MCF 10A (cell line): ENCODE data around the gene BMPER. TPM values are rescaled to one million over a fixed set of nuclear protein-coding genes. Genes with fewer than 3 reads are reported as not detected.
A peak's percentile ranks its signal among the peaks of the same experiment; 100 is the strongest.

ENCODE experiments used
- BruUV-seq: library from RNA; stranded (reverse); fragments of 400-500 nt; replicated peaks from 2 replicates; lab custom pipeline; 2021; lab: Mats Ljungman, UMichigan
- CTCF ChIA-PET: fragments of 300-600 bp; sonication (Branson Sonifier 250); formaldehyde crosslinking; extraction: SDS; loops from one replicate; lab custom pipeline; 2021; ENCODE audit warnings: antibody characterized with exemption, inconsistent platforms; lab: Yijun Ruan, JAX
- POLR2A ChIA-PET: fragments of 300-600, 350-650 bp; sonication (Branson Sonifier 250); formaldehyde crosslinking; extraction: SDS; loops from one replicate; lab custom pipeline; 2020; ENCODE audit warnings: antibody characterized with exemption, inconsistent platforms; lab: Yijun Ruan, JAX
- DNase-seq: peaks from one replicate; pipeline ENCODE4 v3.0.0-alpha.2; 2018; ENCODE audit not compliant: unreplicated experiment
- H3K27ac Mint-ChIP-seq: one replicate; pipeline ENCODE4 v1.8.0; 2022; ENCODE audit warnings: mild to moderate bottlenecking, low read depth, mixed read lengths; ENCODE audit not compliant: unreplicated experiment
- H3K27me3 Mint-ChIP-seq: one replicate; pipeline ENCODE4 v1.8.0; 2022; ENCODE audit warnings: mixed read lengths; ENCODE audit not compliant: insufficient read depth, unreplicated experiment
- H3K36me3 Mint-ChIP-seq: one replicate; pipeline ENCODE4 v1.8.0; 2022; ENCODE audit warnings: mild to moderate bottlenecking, moderate library complexity, mixed read lengths; ENCODE audit not compliant: insufficient read depth, unreplicated experiment
- H3K4me1 Mint-ChIP-seq: one replicate; pipeline ENCODE4 v1.8.0; 2022; ENCODE audit warnings: mixed read lengths; ENCODE audit not compliant: insufficient read depth, unreplicated experiment
- H3K4me3 Mint-ChIP-seq: one replicate; pipeline ENCODE4 v1.8.0; 2022; ENCODE audit warnings: mild to moderate bottlenecking, moderate library complexity, mixed read lengths; ENCODE audit not compliant: unreplicated experiment
- H3K9me3 Mint-ChIP-seq: one replicate; pipeline ENCODE4 v1.8.0; 2022; ENCODE audit warnings: mixed read lengths; ENCODE audit not compliant: unreplicated experiment
- CTCF ChIP-seq: fragments of 200-600 bp; IDR thresholded peaks from one replicate; pipeline ENCODE4 v1.8.0; 2022; ENCODE audit warnings: antibody characterized with exemption, mild to moderate bottlenecking; ENCODE audit not compliant: unreplicated experiment
- intact Hi-C: fragments of 100-400 bp; cut with micrococcal nuclease; formaldehyde crosslinking; loops from 2 replicates; pipeline ENCODE4 v1.14.1; 2022
- total RNA-seq: library from RNA; stranded (reverse); gene quantifications from 2 replicates; pipeline ENCODE4 v1.2.3, GENCODE V29; 2022

Gene BMPER
- total RNA-seq, 1 experiment from 2014 or later, result 0.40 TPM

GRCh38 chr7:33883671-33883965 is 21.7 kb upstream of the BMPER start:
- Mint-ChIP-seq H3K36me3 (no peaks in the 10 kb centered on the region), H3K27ac (no peak overlapping the region), H3K9me3 (no peaks in the 10 kb centered on the region), H3K4me3 (no peak overlapping the region), H3K27me3 (no peaks in the 10 kb centered on the region), H3K4me1 (no peaks in the 10 kb centered on the region)
- DNase-seq, result no peak
- intact Hi-C loops, result no loop called here
- ChIA-PET CTCF (interaction anchor here (0.8 to 8.2 kb wide), 2 partner anchors 12 to 14 kb away, joined by 4 to 75 read pairs; no protein-coding TSS in a partner anchor), POLR2A (no interaction called here)
- BruUV-seq, result no TSS peak
- no peak for TF ChIP-seq CTCF

- ChIA-PET POLR2A (no interaction called here), CTCF (interaction anchor here (0.7 to 8.2 kb wide), 4 partner anchors 10 to 272 kb away, joined by 3 to 75 read pairs (median 4); no protein-coding TSS in a partner anchor)
- DNase-seq, result no peak
- Mint-ChIP-seq H3K27ac (no peak overlapping the region), H3K27me3 (no peaks in the 10 kb centered on the region), H3K4me3 (no peak overlapping the region), H3K9me3 (no peaks in the 10 kb centered on the region), H3K4me1 (no peaks in the 10 kb centered on the region), H3K36me3 (no peaks in the 10 kb centered on the region)
- TF ChIP-seq CTCF, result no peak
- intact Hi-C loops, result no loop called here
- BruUV-seq, result no TSS peak
Measured at GRCh38 chr7:33885290-33886148, 19.8 kb upstream of the BMPER start.

- Mint-ChIP-seq H3K27ac (no peak overlapping the region), H3K9me3 (no peaks in the 10 kb centered on the region), H3K4me3 (no peak overlapping the region), H3K36me3 (no peaks in the 10 kb centered on the region), H3K27me3 (no peaks in the 10 kb centered on the region), H3K4me1 (no peaks in the 10 kb centered on the region)
- intact Hi-C loops, result no loop called here
- no TSS peak for BruUV-seq
- CTCF ChIA-PET, result interaction anchor here (0.7 to 8.2 kb wide), 3 partner anchors 9 to 126 kb away, joined by 3 to 75 read pairs (median 4); no protein-coding TSS in a partner anchor
- peak; percentile 17 for TF ChIP-seq CTCF
- POLR2A ChIA-PET, result no interaction called here
- no peak for DNase-seq
Measured at GRCh38 chr7:33886149-33886623, 19.2 kb upstream of the BMPER start.

- POLR2A ChIA-PET, result interaction anchor here (0.6 to 1.1 kb wide), 2 partner anchors 80 to 1218 kb away, joined by 3 read pairs; no protein-coding TSS in a partner anchor
- Mint-ChIP-seq H3K36me3 (no peaks in the 10 kb centered on the region), H3K4me3 (no peak overlapping the region), H3K27ac (no peak overlapping the region), H3K9me3 (no peaks in the 10 kb centered on the region), H3K27me3 (peaks cover 6% of the 10 kb centered on the region), H3K4me1 (no peaks in the 10 kb centered on the region)
- no peak for DNase-seq
- TF ChIP-seq CTCF, result no peak
- intact Hi-C loops, result no loop called here
- BruUV-seq, result no TSS peak
- CTCF ChIA-PET, result interaction anchor here (0.6 to 8.2 kb wide), 8 partner anchors 8 to 704 kb away, joined by 3 to 75 read pairs (median 3); no protein-coding TSS in a partner anchor
Measured at GRCh38 chr7:33887266-33887975, 17.9 kb upstream of the BMPER start.
